ENCODE data around the gene GNG10.
A peak's percentile ranks its signal among the peaks of the same experiment; 100 is the strongest.
"Not testable (repeated sequence)": the region's sequence is repeated elsewhere in the genome, so short reads cannot be mapped to it uniquely, and the experiment has no call there.

Gene GNG10

DNA sequence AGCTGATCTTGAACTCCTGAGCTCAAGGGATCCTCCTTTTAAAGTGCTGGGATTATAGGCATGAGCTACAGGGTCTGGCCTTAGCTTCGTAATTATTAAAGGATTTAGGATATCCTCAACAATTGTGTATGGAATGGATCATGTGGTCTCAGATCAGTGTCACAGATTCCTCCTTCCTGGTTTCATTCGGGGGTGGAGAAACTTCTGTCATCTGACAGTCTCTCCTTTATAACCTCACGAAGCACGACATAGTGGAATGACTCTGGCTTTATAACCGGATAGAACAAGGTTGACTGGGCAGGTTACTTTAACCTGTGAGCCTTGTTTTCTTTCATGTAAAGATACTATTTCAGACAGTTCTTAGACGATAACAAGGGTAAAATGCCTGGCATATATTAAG is 4.4 kb upstream of the GNG10 start:
- DNase-seq = no peak

GRCh38 chr9:111658943-111659342 is 2.5 kb upstream of the GNG10 start:
- no peak for DNase-seq

GRCh38 chr9:111659691-111660090 is 1.7 kb upstream of the GNG10 start:
- DNase-seq = no peak

GRCh38 chr9:111661802-111662521 is 557 bp downstream of the GNG10 start:
- peak; percentile 18 for DNase-seq

GRCh38 chr9:111662576-111663300 is 1.3 kb downstream of the GNG10 start:
- DNase-seq = no peak

- DNase-seq = no peak
Measured at GRCh38 chr9:111663301-111663823, 2.0 kb downstream of the GNG10 start.

DNA sequence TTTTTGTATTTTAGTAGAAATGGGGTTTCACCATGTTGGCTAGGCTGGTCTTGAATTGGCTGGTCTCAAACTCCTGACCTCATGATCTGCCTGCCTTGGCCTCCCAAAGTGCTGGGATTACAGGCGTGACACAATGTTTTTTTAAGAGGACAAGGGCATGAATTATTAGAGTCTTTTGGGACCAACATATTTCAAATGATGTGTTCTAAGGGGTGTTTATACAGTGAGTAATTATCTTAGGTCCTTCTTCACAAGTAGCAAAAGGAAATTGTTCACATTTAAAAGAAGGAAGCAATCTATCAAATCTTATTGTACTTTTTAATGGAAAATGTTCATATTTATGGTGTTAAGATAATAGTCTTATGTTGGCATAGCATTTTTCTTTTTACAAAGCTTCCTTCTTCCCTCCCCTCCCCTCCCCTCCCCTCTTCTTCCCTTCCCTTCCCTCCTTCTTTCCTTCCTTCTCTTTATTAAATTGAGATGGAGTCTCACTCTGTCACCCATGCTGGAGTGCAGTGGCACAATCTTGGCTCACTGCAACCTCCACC is 6.7 kb downstream of the GNG10 start:
- DNase-seq = no peak

DNA sequence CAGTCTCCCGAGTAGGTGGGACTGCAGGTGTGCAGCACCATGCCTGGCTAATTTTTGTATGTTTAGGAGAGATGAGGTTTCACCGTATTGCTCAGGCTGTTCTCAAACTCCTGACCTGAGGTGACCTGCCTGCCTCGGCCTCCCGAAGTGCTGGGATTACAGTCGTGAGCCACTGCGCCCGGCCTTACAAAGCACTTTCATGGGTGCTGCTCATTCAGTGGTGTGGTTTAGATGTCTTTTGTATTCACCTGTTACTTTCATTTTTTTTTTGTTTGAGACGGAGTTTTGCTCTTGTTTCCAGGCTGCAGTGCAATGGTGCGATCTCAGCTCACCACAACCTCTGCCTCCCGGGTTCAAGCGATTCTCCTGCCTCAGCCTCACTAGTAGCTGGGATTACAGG is 7.2 kb downstream of the GNG10 start:
- DNase-seq = not testable (repeated sequence)

DNA sequence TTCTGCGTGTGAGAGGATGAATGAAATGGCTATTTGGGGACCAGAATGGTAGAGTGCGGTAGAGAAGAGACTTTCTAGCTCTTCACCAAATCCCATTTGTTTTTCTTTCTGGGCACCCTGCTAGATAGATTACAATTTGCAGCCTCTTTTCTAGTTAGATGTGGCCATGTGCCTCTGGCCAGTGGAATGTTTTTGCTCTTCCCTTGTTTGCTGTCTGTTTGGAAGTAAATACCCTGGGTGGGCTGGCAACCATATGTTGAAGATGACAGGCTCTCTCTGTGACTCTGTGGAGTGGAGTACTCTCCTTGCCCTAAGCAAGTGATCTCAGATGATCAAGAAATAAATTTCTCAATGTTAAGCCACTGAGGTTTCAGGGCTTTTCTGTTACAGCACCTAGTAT is 12.9 kb downstream of the GNG10 start:
- no peak for DNase-seq

- DNase-seq = no peak
Measured at GRCh38 chr9:111676116-111676515, 14.7 kb downstream of the GNG10 start.

- no peak for DNase-seq
Measured at GRCh38 chr9:111678293-111678692, 16.9 kb downstream of the GNG10 start.

- DNase-seq = no peak
Measured at GRCh38 chr9:111679199-111679598, 17.8 kb downstream of the GNG10 start.

- DNase-seq = no peak
Measured at GRCh38 chr9:111683392-111683791, 22.0 kb downstream of the GNG10 start.

DNA sequence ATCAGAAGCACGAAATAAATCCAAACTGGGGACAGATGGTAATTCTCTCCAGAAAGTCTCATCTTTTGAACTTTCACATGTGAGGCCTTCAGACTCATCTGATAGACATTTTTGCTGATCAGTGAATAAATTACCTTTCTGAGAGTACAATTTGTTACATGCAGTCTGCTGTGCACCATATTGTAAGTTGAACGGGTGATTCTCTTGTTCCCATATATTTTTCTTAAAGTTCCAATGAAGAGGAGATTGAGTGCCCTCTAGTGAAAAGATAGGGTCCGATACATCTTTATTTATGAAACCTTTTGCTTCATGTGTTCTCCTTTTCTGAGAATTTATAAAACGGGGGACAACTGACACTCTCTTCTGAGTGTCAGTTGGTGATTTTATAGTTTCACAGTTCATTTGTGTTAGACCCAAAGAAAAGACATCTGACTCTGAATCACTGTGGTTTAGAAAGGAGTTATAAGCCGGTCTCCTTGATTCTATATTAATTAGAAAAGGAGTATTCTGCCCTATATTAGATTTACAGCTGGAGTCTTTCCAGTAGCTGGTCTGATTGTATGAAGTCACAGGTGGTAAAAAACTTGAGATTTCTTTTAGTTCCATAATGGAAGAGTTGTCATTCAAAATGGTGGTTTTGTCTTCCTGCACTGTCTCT is 30.4 kb downstream of the GNG10 start:
- peak; percentile 11 for DNase-seq

- no peak for DNase-seq
Measured at GRCh38 chr9:111696796-111697195, 35.4 kb downstream of the GNG10 start.

- DNase-seq = no peak
Measured at GRCh38 chr9:111700776-111701175, 39.4 kb downstream of the GNG10 start.

DNA sequence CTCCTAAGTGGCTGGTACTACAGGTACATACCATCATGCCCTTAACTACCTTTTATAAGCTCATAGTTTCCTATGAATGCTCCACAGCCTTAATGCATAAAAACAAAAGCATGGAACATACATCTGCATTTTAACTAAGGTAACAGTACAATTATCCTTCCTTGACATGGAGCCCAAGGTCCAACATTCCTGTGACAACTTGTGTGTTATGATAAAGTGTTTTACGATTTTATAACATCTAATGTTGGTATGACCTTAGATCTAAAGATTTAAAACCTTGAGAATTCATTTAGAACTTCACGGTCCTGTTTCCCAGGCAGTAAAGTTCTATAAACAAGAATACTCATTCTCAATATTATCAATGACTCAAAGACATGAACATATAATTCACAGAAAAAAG is 43.1 kb downstream of the GNG10 start:
- DNase-seq = no peak

GRCh38 chr9:111711548-111711947 is 50.1 kb downstream of the GNG10 start:
- no peak for DNase-seq

- no peak for DNase-seq
Measured at GRCh38 chr9:111712369-111712768, 51.0 kb downstream of the GNG10 start.

GRCh38 chr9:111715471-111715870 is 54.1 kb downstream of the GNG10 start:
- no peak for DNase-seq

DNA sequence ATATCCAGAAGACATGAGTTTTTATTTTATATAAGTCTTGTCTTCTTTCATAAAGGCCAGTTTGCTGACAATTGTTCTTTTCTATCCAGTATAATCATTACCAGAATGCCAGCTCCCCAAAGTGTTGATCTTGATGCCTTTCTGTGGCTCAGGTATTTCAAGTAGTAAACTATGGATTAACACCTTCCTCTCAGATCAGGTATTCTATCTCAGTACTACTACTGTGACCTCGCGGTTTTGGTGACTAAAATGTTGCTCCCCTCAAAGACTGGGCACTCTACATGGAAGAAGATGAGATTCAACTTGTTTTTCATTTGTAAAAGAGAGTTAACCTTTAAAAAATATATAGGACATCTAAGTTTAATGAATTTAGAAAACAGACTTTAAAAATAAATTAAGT is 58.1 kb downstream of the GNG10 start:
- DNase-seq = no peak

Data from amniotic stem cell (primary cell).